ENCODE results near the gene INHA.

Gene INHA

DNA sequence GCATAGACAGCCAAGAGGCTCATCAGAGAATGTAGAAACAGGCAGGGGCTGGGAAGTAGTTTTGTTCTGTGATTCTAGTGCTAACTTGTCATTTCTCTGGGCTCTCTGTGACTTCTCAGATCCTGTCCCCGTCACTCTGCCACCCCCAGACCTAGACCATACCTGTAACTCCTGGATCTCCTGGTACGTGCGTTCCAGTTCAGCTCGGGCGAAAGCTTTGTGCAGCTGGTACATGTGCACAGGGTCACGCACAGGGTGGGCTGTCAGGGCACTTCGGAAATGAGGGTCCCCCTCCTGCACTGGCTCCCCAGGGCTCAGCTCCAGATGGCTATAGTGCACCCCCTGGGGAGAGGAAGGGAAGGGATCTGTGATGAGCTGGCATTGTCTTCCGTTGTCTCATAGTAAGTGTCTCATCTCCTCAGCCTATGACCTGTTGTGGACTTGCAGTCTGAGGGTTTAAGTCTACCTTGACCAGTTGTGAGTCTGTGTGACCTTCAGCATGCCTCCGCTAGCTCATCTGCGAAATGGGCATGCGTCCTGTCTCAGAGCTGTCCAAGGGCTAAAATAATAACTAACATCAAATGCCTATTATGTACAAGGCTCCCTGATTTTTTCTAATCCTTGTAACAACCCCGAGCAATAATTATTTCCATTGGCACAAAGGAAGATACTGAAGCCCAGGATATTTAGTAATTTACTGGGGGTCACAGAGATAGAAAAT, 31.2 kb upstream of the INHA start:
- DNase-seq, result no peak

DNA sequence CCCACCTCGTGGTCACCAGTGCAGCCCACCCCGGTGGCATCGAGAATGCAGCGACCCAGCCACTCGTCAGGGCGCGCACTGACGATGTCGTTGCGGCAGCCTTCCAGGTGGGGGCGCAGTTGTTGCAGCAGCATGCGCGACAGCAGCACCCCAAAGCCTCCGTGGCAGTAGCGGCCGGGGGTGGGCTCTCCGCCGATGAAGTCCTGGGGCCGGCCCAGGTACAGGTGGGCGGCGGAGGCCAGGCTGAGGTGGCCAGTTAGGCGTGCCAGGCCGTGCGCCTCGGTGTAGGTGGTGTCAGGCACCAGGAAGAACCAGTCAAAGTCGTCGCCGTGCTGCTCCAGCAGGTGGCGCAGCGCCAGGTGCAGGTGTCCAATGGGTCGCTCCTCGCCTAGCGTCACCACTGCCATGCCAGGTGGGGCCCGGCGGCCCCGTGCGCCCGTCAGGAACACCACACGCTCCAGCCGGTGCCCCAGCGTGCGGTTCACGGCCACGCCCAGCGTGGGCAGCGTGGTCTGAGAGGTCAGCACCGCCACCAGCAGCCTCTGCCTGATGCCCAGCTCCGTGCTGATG, 30.4 kb upstream of the INHA start:
- DNase-seq, result peak; percentile 89

DNA sequence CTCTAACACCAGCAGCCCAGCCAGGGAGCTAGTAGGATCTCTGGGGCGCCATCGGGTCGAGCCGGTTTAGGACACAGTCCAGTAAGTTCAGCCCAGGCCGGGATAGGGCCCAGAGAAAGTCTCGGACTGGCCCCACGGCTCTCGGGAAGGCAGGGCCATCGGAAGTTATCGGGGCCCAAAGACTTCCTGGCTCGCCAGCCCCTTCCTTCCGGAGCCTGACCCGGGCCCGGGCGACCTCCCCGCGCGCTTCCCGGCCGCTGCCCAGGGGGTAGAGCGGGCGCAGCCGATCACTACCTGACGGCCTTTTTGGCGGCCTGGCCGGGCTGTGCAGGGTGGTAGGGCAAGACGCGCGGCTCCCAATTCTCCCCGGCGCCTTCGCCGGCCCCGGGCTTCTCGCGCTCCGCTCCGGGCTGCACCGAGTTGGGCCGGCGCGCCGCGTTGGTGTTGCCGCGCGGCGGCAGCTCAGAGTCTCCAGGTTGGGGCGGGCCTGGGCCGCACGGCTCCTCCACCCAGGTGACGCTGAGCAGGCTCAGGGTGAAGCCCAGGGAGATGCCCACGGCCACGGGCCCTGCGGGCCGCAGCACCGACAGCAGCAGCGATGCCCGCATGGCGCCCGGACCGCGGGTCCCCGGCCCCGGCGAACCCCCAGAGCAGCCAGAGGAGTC, 29.0 kb upstream of the INHA start:
- DNase-seq, result peak; percentile 18

DNA sequence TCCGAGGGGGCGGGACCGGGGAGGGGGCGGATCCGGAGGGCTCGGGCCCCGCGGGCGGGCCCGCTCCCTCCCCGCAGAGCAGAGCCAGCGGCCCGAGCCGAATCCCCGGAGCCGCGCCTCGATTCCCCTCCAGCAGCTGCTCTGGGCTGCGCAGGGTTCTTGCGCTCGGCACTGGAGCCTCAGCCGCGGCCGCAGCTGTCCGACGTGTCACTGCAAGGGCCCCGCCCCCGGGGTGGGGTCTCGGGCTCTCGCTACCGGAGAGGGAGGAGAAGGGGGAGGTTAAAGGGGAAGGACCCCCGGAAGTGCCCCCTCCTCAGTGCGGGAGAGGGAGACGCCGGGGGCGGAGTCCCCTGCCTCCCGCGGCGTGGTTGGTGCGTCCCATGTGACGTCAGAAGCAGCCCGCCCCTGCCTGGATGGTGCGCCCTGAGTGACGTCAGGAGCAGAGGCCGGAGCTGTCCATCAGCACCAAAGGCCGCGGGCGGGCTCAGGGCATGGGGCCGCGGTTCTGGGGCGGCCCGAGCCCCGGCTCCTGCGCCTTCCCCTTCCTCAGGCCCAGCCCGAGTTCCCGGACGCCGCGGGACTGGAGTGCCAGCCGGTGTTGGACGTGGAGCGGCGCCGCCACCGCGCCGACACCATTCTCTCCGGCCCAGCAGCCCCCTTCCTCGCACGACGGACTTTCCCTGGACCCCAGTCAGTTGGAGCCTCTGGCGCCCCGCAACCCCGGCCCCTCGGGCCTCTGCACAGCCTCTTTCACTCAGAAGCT, 28.3 kb upstream of the INHA start, which contains the start of the genes CHPF and TMEM198:
CHPF (minus strand) TSS at position 214 of the 763 bp plus-strand sequence. CDS start 271 bp downstream, outside the sequence.
TMEM198 (plus strand) TSS at position 433 of the 763 bp plus-strand sequence. CDS start 700 bp downstream, outside the sequence.
- peak; percentile 96 for DNase-seq

DNA sequence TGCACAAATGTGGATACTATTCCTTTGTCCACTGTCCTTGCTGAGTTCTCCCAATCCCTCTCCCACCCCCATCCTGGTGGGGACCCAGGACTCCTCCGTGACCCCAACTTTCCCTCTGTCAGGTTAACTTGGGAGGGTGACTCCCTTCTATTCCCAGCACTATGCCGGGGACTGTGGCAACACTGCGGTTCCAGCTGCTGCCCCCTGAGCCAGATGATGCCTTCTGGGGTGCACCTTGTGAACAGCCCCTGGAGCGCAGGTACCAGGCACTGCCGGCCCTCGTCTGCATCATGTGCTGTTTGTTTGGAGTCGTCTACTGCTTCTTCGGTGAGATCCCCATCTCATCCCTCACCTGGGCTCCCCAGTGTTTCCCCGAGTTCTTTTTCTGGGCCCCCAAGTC, 27.5 kb upstream of the INHA start:
- no peak for DNase-seq

DNA sequence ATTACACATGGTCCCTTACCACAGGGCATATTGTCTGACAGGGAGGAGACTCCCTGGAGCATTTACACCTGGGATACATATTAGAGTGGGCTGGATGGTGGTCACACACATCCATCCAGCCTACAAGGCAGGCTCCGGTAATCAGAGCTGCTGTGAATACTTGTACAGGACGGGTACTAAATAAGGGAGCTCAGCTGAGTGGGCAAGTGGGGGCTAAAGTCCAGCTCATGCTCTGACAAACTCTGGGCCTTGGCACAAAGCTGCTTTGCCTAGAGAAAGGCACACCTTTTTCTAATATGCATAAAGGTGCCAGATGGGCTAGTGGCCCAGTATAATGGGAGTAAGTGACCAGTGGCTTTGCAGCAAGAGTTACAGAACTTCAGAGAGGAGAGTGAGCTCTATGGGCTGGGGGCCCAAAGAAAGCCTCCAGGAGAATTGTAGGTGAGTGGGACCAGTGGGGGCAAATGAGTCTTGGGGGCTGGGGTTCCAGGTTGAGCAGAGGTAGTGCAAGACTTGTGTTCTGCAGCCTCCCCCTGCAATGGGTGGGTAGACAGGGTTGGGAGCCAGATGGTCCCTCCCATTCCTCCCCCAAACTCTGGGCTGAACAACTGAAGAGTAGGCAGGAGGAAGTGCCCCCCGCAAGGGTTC, 26.7 kb upstream of the INHA start:
- no peak for DNase-seq

DNA sequence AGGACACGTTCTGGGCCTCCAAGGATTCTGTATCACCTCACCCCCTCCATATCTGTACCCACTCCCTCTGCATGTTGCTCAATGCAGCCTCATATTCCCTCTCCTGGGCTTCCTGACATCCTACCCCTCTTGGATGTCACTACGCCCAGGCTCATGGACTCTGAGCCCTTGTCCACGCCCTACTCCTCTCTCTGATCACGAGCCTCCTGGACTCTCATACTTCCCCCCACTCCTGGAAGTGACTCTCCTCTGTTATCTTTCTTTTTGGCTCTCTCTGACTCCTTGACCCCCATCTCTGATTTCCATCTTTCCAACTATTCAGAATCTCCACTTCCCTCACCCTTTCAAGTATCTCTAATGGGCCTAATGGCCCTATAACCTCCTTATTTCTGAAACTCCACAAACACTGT, 26.2 kb upstream of the INHA start:
- no peak for DNase-seq

DNA sequence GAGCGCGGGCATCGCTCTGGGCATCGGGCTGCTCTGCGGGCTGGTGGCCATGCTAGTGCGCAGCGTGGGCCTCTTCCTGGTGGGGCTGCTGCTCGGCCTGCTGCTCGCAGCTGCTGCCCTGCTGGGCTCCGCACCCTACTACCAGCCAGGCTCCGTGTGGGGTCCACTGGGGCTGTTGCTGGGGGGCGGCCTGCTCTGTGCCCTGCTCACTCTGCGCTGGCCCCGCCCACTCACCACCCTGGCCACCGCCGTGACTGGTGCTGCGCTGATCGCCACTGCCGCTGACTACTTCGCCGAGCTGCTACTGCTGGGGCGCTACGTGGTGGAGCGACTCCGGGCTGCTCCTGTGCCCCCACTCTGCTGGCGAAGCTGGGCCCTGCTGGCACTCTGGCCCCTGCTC, 24.5 kb upstream of the INHA start:
- DNase-seq, result no peak

DNA sequence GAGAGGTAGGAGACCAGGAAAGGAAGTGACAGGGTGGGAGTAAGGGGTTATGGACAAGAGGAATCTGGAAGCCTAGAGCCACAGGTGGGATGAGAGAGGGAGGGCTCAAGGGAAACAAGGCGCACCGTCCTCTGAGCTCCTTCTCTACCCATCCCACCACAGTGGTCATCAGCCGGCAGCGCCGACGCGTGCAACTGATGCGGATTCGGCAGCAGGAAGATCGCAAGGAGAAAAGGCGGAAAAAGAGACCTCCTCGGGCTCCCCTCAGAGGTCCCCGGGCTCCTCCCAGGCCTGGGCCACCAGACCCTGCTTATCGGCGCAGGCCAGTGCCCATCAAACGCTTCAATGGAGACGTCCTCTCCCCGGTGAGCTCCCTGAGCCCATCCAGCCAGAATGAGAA, 23.1 kb upstream of the INHA start:
- DNase-seq, result no peak

DNA sequence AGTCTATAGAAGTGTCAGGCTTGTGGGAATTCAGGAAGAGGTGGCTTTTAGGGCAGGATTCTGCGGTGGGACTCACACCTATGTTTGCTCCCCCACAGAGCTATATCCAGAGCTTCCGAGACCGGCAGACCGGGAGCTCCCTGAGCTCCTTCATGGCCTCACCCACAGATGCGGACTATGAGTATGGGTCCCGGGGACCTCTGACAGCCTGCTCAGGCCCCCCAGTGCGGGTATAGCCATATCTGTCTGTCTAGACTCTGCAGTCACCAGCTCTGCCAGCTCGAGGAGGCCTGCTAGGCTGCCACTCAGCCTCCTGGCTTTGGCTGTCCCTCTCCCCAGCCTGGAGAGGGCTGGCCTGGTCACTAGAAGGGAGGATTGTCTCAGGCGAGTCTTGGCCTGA, 22.5 kb upstream of the INHA start:
- no peak for DNase-seq

DNA sequence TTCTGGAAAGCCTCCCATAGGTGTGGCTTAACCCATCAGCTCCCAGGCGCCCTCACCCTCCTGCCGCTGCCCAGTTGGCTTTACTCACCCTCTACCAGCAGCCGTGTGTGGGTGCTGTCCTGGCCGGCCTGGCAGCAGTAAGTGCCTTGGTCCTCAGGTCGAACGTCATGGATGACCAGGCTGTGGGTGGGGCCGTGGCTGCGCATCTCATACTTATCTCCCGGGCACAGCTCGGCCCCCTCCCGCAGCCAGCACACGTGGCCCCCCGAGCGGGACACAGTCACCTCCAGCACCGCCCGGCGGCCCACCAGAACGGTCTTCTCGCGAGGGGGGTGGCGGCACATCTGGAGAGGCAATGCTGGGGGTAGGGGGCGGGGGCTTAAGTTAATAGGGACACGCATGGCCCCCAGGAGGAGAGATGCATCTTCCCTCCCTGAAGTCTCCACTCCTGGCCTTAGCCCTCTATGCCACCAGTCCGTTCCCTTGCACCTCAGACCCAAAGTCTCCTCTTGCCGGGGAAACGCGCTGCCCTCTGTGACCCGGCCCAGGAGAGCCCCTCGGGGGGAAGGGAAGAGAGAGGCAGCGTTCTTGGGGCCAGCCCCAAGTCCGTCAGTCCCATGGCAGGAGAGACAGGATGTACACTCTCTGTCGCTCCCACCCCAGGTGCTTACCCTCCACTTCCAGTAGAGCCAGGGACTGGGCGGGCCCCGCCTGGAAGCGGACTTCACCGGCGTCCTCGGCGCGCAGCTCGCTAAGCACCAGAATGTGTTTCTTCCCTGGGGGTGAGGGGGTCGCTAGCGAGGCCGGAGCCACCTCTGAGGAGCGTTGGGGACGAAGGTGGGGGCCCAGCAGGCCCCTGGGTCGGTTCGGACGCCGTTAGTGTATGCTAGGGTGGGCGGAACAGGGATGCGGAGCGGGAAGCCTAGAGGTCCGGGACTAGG, 20.4 kb upstream of the INHA start:
- DNase-seq, result no peak

DNA sequence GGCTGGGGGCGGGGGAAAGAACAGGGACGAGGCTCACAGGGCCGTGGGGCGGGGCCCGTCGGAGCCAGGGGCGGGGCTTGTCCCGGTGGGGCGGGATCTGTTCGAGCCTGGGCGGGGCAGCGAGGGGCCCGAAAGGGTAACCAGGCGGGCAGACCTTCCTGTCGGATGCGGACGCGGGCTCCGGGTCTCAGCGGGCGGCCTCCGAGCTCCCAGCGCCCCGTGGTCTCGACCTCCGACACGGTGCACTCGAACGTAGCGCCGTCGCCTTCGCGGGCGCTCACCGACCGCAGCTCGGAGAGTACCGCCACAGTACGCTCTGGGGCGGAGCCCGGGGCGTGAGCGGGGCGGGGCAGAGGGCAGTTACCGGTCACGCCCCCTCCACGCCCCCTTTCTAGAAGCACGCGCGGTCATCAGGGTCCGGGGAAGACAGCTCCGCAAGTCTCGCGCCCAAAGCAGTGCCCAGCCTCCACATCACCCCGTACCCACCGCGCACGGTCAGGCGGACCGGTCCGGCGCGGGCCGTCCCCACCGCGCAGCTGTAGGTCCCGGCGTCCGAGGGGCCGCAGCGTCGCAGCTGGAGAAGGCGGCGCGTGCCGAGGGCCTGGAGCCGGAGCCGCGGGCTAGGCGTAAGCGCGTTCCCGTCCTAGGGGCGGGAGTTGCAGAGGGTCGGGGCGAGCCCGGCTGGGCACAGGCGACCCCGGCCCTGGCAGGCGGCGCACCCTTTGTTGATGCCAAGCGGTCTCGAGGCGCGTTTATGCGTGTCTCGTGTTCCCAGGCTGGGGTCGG, 19.5 kb upstream of the INHA start:
- peak; percentile 84 for DNase-seq

DNA sequence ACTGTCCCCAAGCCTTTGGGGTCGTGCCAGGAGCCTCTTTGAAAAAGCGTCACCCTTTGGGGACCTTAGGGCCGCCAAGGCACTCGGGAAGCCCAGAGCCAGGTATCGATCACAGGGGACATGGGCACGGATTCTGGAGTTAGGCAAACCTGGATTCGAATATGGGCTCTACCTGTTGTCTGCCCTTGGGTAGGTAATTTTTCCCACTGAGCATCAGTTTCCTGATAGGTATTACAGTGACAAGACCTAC, 19.0 kb upstream of the INHA start:
- no peak for DNase-seq

DNA sequence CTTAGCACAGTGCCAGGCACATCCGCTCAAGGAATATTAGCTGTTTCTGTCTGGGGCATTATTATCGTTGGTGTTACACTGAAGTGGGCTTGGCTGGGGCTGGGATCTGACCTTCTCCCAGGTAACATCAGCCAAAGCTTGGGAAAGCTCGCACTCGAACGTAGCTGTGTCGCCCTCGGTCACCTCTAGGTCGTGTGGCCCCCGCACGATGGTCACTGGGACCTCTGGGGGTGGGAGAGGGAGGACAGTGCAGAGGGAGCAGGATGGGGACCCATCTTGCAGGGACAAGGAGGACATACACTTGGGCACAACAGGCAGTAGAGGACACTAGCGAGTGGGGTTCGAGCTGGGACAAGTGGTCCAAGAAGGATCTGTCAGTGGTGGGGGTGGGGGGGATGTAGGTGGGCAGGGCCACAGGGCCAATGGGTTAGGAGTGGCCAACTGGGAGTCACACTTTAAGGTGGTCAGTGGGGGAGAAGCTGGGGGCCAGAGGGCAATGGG, 18.6 kb upstream of the INHA start:
- DNase-seq, result no peak

DNA sequence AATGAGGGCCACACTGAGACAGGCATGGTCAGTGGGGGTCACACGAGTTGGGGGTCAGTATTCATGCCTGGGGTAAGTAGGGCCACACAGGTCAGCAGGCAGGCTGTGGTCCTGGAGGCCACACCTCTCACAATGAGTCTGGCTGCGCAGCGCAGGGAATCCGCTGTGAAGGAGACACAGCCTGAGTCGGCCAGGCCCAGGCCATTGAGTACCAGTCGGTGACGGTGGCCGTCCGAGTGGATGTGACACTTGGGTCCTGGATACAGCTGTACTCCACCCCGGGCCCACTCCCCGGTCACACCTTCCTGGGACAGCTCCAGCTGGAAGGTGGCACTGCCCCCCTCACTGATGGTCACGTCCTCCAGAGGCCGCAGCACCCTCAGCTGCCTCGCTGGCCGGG, 17.8 kb upstream of the INHA start:
- DNase-seq, result no peak

DNA sequence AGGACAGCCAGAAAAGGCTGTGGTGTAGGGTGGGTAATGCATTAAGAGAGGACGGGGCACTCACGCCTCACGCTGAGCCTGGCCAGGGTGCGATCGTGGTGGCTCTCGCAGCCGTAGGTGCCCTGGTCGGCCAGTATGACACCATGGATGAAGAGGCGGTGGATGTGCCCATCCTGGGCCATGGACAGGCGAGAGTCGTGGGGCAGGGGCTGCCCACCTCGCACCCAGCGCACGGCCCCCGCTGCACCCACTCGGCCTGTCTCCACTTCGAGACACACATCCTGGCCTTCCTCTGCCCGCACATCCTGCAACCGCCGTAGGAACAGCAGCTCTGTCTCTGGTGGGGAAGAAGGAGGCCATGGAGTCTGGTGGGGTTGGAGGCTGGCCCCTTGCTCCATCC, 16.2 kb upstream of the INHA start:
- DNase-seq, result no peak

DNA sequence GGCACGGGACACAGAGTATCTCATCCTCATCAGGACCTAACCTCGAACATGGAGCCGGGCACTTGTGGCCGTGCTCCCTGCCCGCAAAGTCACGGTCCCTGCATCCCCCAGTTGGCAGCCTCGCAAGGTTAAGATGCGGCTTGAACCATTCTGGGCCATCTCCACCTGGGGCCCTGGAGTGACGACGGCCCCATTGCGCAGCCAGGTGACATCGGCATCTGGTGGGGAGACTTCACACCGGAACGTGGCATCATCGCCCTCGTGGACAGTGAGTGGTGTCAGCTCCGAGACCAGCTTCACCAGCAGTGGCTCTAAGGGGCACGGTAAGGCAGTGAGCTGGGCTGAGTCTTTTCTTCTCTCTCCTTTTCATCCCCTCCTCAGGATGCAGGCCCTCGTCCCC, 15.7 kb upstream of the INHA start:
- no peak for DNase-seq

DNA sequence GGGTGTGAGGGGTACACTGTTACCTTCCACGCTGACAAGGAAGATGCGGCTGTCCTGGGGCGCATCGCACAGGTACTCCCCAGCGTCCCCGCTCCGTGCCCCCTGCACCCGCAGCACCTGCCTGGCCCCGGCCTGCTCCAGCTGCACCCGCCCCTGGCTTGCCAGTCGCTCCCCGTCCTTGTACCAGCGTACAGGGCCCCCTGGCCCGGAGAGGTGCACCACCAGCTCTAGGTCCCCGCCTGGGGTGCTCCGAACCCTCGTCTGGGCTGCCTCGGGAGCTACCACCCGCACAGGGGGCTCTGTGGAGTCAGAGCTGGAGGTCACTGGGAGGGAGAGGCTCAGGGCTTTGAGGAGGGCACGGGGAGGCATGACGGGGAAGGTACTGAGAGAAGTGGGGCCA, 14.8 kb upstream of the INHA start:
- no peak for DNase-seq

DNA sequence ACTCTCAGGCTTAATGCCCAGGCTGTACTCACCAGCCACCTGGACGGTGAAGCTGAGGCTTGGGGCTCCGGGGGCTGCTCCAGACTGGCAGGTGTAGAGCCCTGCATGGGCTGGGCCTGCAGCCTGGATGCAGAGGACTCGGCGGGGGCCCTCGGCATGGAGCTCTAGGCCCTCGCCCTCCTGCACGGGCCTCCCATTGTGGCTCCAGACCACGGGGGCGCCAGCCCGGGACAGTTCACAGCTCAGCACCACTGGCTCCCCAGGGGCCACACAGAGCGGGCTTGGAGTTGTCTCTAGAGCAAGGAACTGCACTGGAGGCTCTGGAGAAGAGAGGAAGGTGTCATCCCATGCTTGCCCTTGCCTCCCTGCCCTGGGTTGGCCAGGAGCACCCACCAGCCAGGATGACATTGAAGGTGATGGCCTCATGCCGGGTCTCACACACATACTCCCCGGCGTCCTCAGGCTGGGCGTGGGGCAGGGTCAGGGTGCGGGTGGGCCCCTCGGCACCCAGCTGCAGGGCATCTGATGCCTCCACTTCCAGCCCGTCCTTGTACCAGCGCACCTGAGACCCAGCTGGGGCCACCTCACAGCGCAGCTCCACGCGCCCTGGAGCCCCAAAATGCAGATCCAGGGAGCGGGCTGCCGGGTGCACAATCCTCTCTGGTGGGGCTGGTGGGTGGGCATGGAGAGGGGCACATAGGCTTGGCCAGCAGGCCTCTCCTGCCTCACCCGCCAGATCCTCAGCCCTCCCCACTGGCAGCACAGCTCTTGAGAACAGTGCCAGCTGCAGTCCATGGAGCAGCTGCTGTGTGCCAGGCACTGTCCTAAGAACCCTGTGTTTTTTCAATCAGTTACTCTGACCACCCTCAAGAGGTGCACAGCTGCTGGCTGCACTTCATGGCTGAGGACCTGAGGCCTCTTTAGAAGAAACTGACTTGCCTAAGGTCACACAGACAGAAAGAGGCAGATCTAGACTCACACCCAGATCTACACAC, 14.0 kb upstream of the INHA start:
- no peak for DNase-seq
